Measurements from ENCODE around the gene KRT76. TPM values are rescaled to one million over a fixed set of nuclear protein-coding genes. Genes with fewer than 3 reads are reported as not detected.

KRT76 gene
- total RNA-seq, 4 donors from 2014 or later = not detected

DNA sequence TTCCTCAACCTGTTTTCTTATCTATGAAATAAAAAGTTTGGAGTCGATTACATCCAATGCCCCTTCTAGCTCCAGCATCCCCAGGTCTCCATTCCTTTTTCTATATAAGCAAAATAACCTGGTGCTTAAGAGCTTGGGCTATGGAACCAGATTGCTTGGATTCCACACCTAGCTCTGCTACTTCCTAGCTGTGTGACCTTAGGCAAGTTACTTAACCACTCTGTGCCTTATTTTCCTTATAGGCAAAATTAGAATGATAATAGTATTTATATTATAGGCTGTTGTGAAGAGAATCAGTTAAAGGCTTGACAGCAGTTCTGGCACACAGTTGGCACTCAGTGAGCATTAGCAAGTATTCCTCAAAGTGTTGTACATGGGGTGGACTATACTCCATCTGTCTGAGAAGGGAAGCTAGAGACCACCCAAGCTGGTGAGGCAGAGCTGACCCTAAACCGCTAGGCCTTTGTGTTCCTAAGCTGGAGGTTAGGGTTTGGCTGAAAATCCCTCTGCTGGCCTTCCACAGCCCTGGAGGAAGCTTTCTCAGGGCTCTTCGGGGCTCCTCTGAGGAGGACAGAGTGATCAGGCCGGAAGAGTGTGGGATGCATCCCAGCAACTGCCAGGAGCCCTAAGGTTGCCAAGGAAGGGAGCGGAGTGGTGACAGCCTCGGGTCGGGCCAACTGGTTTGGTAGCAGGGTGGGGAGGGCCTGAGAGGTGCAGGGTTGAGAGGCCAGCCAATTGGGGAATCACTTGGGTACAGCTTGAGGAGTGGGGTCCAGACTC lies 42.8 kb upstream of the KRT76 start:
- intact Hi-C loops (cut with DNase I) = no loop called here
- H3K27me3 ChIP-seq = peaks cover 0 to 24% (median 0%) of the 10 kb centered on the region in 4 donors
- H3K4me1 ChIP-seq = peaks cover 0 to 11% (median 4%) of the 10 kb centered on the region in 4 donors
- WGBS = 83% methylated on average over 7 of the region's 7 CpGs
- no peak for DNase-seq (ENCODE audit: extremely low spot score)
- no peaks in the 10 kb centered on the region for H3K9me3 ChIP-seq
- H3K27ac ChIP-seq (replicated peaks in 1 of 4) = no peak overlapping the region
- H3K36me3 ChIP-seq = no peaks in the 10 kb centered on the region
- TF ChIP-seq POLR2A (IDR thresholded peaks at IDR 0.05; ENCODE audit: low read depth) = no peak
- no peak for TF ChIP-seq EP300 (IDR thresholded peaks at IDR 0.05)
- no peak for TF ChIP-seq POLR2AphosphoS5 (IDR thresholded peaks at IDR 0.05)
- TF ChIP-seq, protein P1, sequence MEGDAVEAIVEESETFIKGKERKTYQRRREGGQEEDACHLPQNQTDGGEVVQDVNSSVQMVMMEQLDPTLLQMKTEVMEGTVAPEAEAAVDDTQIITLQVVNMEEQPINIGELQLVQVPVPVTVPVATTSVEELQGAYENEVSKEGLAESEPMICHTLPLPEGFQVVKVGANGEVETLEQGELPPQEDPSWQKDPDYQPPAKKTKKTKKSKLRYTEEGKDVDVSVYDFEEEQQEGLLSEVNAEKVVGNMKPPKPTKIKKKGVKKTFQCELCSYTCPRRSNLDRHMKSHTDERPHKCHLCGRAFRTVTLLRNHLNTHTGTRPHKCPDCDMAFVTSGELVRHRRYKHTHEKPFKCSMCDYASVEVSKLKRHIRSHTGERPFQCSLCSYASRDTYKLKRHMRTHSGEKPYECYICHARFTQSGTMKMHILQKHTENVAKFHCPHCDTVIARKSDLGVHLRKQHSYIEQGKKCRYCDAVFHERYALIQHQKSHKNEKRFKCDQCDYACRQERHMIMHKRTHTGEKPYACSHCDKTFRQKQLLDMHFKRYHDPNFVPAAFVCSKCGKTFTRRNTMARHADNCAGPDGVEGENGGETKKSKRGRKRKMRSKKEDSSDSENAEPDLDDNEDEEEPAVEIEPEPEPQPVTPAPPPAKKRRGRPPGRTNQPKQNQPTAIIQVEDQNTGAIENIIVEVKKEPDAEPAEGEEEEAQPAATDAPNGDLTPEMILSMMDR (IDR thresholded peaks at IDR 0.05) = no peak
- no peak overlapping the region for H3K4me3 ChIP-seq

DNA sequence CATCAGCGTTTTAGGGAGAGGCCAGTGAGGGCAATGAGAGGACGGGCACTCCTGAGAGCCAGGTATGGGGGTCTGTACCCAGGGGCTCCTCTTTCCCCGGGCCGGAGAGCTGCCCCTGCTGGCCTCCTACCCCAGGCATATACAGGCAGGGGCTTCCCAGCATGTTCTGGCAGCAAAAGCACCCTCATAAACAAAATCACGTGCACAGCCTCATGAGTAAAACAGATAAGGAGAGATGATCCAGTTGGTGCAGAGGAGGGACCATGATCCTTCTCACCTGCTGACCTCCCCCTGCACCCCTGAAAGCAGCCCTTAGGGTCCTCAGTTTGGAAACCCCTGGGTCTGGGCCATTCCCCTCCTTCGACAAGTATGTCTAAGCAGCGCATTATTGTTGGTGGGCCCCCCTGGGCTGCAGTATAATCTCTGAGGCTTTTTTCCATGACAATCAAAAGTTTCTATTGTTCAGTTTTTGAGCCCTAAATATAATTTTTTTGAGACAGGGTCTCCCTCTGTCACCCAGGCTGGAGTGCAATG lies 41.8 kb upstream of the KRT76 start:
- WGBS = 64% methylated on average over 3 of the region's 7 CpGs
- H3K27ac ChIP-seq (replicated peaks in 1 of 4) = no peak overlapping the region
- peaks cover 0 to 24% (median 0%) of the 10 kb centered on the region in 4 donors for H3K27me3 ChIP-seq
- H3K4me3 ChIP-seq = no peak overlapping the region
- intact Hi-C loops (cut with DNase I) = no loop called here
- peaks cover 0 to 20% (median 10%) of the 10 kb centered on the region in 4 donors for H3K4me1 ChIP-seq
- DNase-seq (ENCODE audit: extremely low spot score) = no peak
- H3K9me3 ChIP-seq = no peaks in the 10 kb centered on the region
- H3K36me3 ChIP-seq = no peaks in the 10 kb centered on the region
- TF ChIP-seq POLR2A (IDR thresholded peaks at IDR 0.05; ENCODE audit: low read depth) (no peak), EP300 (IDR thresholded peaks at IDR 0.05) (no peak), POLR2AphosphoS5 (IDR thresholded peaks at IDR 0.05) (no peak)
- TF ChIP-seq, protein P1 (IDR thresholded peaks at IDR 0.05) = no peak

DNA sequence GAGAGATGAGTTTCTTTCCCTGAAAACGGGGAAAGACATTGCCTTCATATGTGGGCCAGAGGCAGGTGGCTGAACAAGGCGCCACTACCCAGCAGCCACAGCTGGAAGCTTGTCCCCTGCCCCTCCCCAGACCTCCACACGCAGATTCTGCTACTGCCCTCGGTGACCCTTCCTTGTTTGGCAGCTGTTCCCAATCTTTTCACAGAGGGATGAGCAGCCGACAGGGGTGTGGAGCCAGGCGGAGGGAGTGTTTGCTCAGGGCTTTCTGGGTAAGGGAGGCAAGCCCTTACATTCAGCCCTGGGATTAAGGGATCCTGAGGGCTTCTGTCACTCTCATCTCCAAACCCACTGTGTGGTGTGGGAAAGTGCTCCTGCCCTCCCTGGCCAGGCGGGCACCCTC lies 41.2 kb upstream of the KRT76 start:
- DNase-seq (ENCODE audit: extremely low spot score) = no peak
- peaks cover 0 to 22% (median 11%) of the 10 kb centered on the region in 4 donors for H3K4me1 ChIP-seq
- no peaks in the 10 kb centered on the region for H3K36me3 ChIP-seq
- no peak overlapping the region for H3K27ac ChIP-seq (replicated peaks in 1 of 4)
- H3K4me3 ChIP-seq = no peak overlapping the region
- no peaks in the 10 kb centered on the region for H3K9me3 ChIP-seq
- 36% methylated on average over 2 of the region's 7 CpGs for WGBS
- peaks cover 0 to 24% (median 0%) of the 10 kb centered on the region in 4 donors for H3K27me3 ChIP-seq
- intact Hi-C loops (cut with DNase I) = no loop called here
- no peak for TF ChIP-seq POLR2AphosphoS5 (IDR thresholded peaks at IDR 0.05)
- TF ChIP-seq, protein P1 (IDR thresholded peaks at IDR 0.05) = no peak
- no peak for TF ChIP-seq POLR2A (IDR thresholded peaks at IDR 0.05; ENCODE audit: low read depth)

DNA sequence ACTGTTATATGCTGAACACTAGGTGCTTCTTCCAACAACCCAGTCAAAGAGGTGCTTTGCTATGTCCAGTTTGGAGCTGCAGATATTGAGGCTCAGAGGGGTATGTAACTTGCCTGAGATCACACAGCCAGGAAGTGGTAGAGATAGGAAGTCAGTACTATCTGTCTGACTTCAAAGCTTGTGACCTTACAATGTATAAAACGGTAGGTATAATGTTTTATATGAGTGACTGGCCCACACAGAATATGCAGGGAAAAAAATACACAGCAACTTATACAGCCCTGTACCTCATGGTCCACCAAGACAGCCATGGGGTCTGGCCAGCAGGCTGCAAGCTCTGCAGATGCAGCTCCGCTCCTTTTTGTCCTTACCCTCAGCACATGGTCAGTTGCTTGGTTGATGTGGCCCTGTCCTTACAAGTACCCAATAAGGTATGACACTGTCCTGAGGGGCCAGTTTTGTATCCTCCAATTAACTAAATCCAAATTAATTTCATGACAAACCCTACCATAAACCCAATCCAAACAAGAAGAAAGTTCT lies 40.6 kb upstream of the KRT76 start:
- Histone ChIP-seq H3K27ac (replicated peaks in 1 of 4) (no peak overlapping the region), H3K4me3 (no peak overlapping the region), H3K4me1 (peaks cover 0 to 22% (median 11%) of the 10 kb centered on the region in 4 donors), H3K9me3 (no peaks in the 10 kb centered on the region), H3K27me3 (peaks cover 0 to 24% (median 0%) of the 10 kb centered on the region in 4 donors), H3K36me3 (no peaks in the 10 kb centered on the region)
- intact Hi-C loops (cut with DNase I) = no loop called here
- 67% methylated on average over 2 of the region's 2 CpGs for WGBS
- DNase-seq (ENCODE audit: extremely low spot score) = no peak
- TF ChIP-seq EP300 (IDR thresholded peaks at IDR 0.05) (no peak), POLR2A (IDR thresholded peaks at IDR 0.05; ENCODE audit: low read depth) (no peak), POLR2AphosphoS5 (IDR thresholded peaks at IDR 0.05) (no peak)

DNA sequence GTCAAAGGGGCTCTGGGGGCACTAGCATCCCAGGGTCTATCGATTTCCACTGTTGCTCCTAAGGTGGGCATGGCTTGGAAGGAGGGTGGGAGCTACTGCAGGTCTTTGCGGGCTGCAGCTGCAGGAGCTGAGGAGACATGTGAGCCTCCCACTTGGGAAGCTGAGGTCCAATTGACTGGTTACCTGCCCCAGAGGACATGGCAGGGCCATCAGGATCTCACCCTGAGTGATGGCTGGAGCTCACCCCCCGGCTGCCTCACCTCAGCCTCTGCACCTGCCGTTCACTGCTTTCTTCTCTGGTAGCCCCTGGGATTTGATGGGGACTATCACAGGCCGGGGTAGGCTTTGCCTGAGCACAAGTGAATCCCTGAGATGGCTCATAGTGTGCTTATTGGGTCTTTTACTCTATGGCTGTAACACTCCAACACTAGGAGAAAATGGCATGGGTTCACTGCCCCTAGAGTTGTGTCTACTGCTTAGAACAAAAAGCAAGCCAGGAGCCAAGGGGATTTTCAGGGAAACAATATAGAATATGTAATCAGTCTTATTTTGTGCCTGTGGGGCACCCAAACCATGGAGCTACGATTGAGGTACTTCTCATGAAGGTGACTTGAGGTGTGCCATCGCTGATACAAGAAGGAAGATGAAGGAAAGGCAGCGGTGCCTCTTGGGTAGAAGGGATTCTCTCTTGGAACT lies 40.0 kb upstream of the KRT76 start:
- DNase-seq (ENCODE audit: extremely low spot score) = no peak
- Histone ChIP-seq H3K4me1 (peaks cover 0 to 17% (median 7%) of the 10 kb centered on the region in 4 donors), H3K27me3 (peaks cover 0 to 24% (median 0%) of the 10 kb centered on the region in 4 donors), H3K36me3 (no peaks in the 10 kb centered on the region), H3K4me3 (no peak overlapping the region), H3K9me3 (no peaks in the 10 kb centered on the region), H3K27ac (replicated peaks in 1 of 4) (no peak overlapping the region)
- intact Hi-C loops (cut with DNase I) = no loop called here
- 91% methylated on average over 5 of the region's 8 CpGs for WGBS
- TF ChIP-seq, protein P1 (IDR thresholded peaks at IDR 0.05) = no peak
- TF ChIP-seq POLR2AphosphoS5 (IDR thresholded peaks at IDR 0.05) = no peak
- no peak for TF ChIP-seq EP300 (IDR thresholded peaks at IDR 0.05)
- no peak for TF ChIP-seq POLR2A (IDR thresholded peaks at IDR 0.05; ENCODE audit: low read depth)

Measured in esophagus muscularis mucosa (tissue), 4 donors.